Measurements from ENCODE around the gene NDUFAF7.

- no peak for TF ChIP-seq EZH2phosphoT487 (IDR thresholded peaks at IDR 0.05; ENCODE audit: borderline replicate concordance, low read length)
- no peak for TF ChIP-seq CTCF (conservative IDR thresholded peaks at IDR 0.05; ENCODE audit: low read depth, low read length)
- TF ChIP-seq EZH2 (IDR thresholded peaks at IDR 0.05; ENCODE audit: low read length, unreplicated experiment), result no peak
Observed at GRCh38 chr2:37243435-37243834, 12.0 kb downstream of the NDUFAF7 start.
